Left ventricle myocardium inferior (tissue), 1 donor: Measurements from ENCODE around the gene RBM47. TPM values are rescaled to one million over a fixed set of nuclear protein-coding genes. Genes with fewer than 3 reads are reported as not detected.
A peak's percentile ranks its signal among the peaks of the same experiment; 100 is the strongest.

ENCODE experiments used
- DNase-seq: peaks from one replicate; pipeline ENCODE4 v3.0.0-alpha.2; 2020
- H3K27ac ChIP-seq: fragments of 200-600 bp; replicated peaks from 2 replicates; pipeline ENCODE4 v1.8.0; 2021
- H3K27me3 ChIP-seq: fragments of 200-600 bp; 2 replicates; pipeline ENCODE4 v1.8.0; 2021; ENCODE audit warnings: low read depth
- H3K36me3 ChIP-seq: fragments of 200-600 bp; 2 replicates; pipeline ENCODE4 v1.8.0; 2021
- H3K4me1 ChIP-seq: fragments of 200-600 bp; 2 replicates; pipeline ENCODE4 v1.8.0; 2021
- H3K4me3 ChIP-seq: fragments of 200-600 bp; 2 replicates; pipeline ENCODE4 v1.8.0; 2021; ENCODE audit warnings: mild to moderate bottlenecking, moderate library complexity
- H3K9me3 ChIP-seq: fragments of 200-600 bp; replicated peaks from 2 replicates; pipeline ENCODE4 v1.8.0; 2021
- intact Hi-C: fragments of 100-400 bp; cut with micrococcal nuclease; formaldehyde crosslinking; loops from one replicate; pipeline ENCODE4 v1.11.0; 2022
- total RNA-seq: library from RNA; stranded (reverse); fragmentation: NEBNext Ultra II Directional; extraction: Animal tissue kit (Norgen Biotek cat#: 25700); gene quantifications from one replicate; pipeline ENCODE4 v1.2.1, GENCODE V29; 2021
- TF ChIP-seq, protein P1 (sequence below): fragments of 200-600 bp; IDR thresholded peaks from 2 replicates; pipeline ENCODE4 v1.8.0; 2021; ENCODE audit warnings: antibody characterized with exemption, mild to moderate bottlenecking, borderline replicate concordance
- donor health status: DM: no; HTN: yes; CAD: no; lungs with severe emphysema.

RBM47 gene
- total RNA-seq, 1 donor from 2014 or later: 2.7 TPM

DNA sequence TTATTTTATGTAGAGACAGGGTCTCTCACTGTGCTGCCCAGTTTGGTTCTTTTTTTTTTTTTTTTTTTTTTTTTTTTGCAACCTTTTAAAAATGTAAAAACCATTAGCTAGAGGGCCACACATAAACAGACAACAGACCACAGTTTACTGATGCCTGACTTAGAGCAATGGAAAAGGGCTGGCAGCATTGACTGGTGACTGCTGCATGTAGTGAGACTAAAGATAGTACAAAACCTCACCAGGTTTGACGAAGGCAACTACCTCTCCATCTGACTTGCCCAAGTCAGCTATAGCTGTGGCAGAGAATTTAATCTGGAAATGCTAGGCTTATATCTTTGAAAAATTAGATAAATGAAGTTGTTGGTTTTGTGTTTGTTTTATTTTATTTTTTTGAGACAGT lies 102.9 kb downstream of the RBM47 start:
- intact Hi-C loops: no loop called here
- Histone ChIP-seq H3K4me3 (no peak overlapping the region), H3K27ac (peak overlapping the region; percentile 74), H3K9me3 (no peaks in the 10 kb centered on the region), H3K27me3 (no peaks in the 10 kb centered on the region), H3K36me3 (no peaks in the 10 kb centered on the region), H3K4me1 (peaks cover 13% of the 10 kb centered on the region)
- no peak for DNase-seq
- TF ChIP-seq, protein P1, sequence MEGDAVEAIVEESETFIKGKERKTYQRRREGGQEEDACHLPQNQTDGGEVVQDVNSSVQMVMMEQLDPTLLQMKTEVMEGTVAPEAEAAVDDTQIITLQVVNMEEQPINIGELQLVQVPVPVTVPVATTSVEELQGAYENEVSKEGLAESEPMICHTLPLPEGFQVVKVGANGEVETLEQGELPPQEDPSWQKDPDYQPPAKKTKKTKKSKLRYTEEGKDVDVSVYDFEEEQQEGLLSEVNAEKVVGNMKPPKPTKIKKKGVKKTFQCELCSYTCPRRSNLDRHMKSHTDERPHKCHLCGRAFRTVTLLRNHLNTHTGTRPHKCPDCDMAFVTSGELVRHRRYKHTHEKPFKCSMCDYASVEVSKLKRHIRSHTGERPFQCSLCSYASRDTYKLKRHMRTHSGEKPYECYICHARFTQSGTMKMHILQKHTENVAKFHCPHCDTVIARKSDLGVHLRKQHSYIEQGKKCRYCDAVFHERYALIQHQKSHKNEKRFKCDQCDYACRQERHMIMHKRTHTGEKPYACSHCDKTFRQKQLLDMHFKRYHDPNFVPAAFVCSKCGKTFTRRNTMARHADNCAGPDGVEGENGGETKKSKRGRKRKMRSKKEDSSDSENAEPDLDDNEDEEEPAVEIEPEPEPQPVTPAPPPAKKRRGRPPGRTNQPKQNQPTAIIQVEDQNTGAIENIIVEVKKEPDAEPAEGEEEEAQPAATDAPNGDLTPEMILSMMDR: no peak

DNA sequence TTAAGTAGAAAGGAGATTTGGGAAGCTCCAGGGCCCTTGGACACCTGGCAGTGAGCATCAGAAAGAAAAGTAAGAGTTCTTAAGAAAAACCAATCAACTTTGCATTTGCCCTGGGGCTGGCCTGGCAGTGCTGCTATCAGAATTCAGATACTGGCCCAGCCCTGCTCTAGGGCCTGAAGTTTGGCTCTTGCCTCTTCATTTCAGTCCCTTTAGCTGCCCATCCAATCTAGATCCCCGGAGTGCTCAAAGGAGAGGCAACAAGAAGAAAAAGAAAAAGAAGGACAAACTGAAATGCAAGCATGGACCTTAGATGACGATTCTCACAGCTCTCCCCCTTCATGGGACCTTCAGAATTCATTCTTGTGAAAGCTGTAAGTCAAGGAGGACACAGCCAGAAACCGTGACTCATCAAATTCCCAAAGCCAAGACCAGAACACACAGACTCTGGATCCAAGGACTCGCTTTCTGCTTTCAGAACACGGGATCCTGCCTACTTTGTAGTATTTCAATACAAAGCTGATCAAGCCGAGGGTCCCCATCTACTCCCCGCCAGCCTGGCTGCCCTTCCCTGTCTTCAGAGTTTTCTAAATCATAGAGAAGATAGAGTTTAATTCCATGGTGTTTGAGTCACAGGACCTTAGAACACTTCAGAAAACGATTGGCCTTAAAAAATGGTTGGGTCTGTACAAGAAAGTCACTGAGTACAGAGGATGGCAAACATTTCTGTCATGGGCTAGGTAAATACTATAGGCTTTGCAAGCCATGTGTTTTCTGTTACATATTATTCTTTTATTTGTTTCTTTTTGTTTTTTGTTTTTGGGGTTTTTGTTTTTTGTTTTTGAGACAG lies 103.7 kb downstream of the RBM47 start:
- Histone ChIP-seq H3K4me1 (peaks cover 13% of the 10 kb centered on the region), H3K36me3 (no peaks in the 10 kb centered on the region), H3K4me3 (no peak overlapping the region), H3K27ac (peak overlapping the region; percentile 74), H3K27me3 (no peaks in the 10 kb centered on the region), H3K9me3 (no peaks in the 10 kb centered on the region)
- TF ChIP-seq, protein P1: no peak
- intact Hi-C loops: no loop called here
- no peak for DNase-seq

DNA sequence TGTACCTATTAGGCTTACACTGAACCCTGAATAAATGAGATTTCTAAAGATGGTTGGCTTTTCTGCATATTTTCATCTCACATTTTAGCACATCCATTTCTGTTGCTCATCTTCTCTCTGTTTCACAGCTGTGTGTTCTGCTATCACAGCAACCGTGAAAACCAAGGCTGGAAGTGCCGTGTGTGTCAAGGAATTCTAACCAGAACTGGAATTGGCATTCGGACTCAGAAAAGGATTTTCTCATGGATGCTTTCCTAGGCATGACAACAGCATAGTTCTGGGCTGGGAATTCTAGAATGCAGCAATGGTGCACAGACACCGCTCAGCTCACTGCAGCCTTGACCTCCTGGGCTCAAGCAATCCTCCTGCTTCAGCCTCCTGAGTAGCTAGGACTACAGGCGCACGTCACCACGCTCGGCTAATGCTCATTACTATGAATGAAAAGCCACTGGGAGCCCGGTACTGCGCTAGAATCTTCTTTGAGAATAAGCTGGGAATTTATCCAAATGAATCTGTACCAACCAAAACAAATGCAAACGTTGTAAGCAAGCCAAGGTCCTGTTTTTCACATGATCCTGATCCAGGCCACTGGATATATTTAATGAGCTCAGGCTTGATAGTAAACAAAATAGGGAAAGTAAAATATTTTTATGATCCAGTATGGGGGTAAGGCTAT lies 105.2 kb downstream of the RBM47 start:
- Histone ChIP-seq H3K27me3 (no peaks in the 10 kb centered on the region), H3K27ac (no peak overlapping the region), H3K4me1 (peaks cover 13% of the 10 kb centered on the region), H3K4me3 (no peak overlapping the region), H3K9me3 (no peaks in the 10 kb centered on the region), H3K36me3 (no peaks in the 10 kb centered on the region)
- peak; percentile 20 for DNase-seq
- intact Hi-C loops: no loop called here
- TF ChIP-seq, protein P1: no peak

DNA sequence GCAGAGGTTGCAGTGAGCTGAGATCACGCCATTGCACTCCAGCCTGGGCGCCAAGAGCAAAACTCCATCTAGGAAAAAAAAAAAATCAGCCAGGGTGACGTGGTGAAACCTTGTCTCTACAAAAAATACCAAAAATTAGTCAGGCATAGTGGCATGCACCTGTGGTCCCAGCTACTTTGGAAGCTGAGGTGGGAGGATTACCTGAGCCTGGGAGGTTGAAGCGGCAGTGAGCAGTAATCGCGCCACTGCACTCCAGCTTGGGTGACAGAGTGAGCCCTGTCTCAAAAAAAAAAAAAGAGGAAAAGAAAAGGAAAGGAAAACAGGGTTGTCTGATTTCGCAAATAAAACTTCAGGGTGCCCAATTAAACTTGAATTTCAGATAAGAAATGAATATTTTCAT lies 106.1 kb downstream of the RBM47 start:
- TF ChIP-seq, protein P1: no peak
- H3K27me3 ChIP-seq: no peaks in the 10 kb centered on the region
- no peak overlapping the region for H3K27ac ChIP-seq
- intact Hi-C loops: no loop called here
- DNase-seq: no peak
- H3K9me3 ChIP-seq: no peaks in the 10 kb centered on the region
- peaks cover 13% of the 10 kb centered on the region for H3K4me1 ChIP-seq
- no peaks in the 10 kb centered on the region for H3K36me3 ChIP-seq
- no peak overlapping the region for H3K4me3 ChIP-seq

DNA sequence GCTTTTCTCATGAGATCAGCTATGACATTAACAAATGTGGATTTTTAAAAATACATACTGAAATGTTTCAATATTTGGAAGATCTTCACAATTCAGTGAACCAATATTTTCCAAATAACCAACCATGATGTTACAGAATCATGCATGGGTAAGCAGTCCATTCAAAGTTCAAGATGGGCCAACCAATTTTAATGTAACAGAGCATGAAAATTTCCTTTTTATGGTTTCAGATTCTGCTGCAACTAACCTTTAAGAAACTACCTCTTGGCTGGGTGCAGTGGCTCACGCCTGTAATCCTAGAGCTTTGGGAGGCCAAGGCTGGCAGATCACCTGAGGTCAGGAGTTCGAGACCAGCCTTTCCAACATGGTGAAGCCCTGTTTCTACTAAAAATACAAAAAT lies 107.7 kb downstream of the RBM47 start:
- no peaks in the 10 kb centered on the region for H3K36me3 ChIP-seq
- no peak overlapping the region for H3K27ac ChIP-seq
- DNase-seq: no peak
- H3K27me3 ChIP-seq: no peaks in the 10 kb centered on the region
- intact Hi-C loops: no loop called here
- H3K4me3 ChIP-seq: no peak overlapping the region
- TF ChIP-seq, protein P1: no peak
- H3K4me1 ChIP-seq: peaks cover 13% of the 10 kb centered on the region
- H3K9me3 ChIP-seq: no peaks in the 10 kb centered on the region
